K562 (cell line): ENCODE measurements around the gene BAD. TPM values are rescaled to one million over a fixed set of nuclear protein-coding genes. Genes with fewer than 3 reads are reported as not detected.

Experiments used
- BRF1 ChIP-seq: IDR thresholded peaks from 3 replicates; pipeline ENCODE4 v1.6.1; 2011; ENCODE audit warnings: borderline replicate concordance, mild to moderate bottlenecking; ENCODE audit not compliant: insufficient read length; ENCODE audit errors: extremely low read depth
- CBX1 ChIP-seq: sonication (generic); IDR thresholded peaks from 2 replicates; pipeline ENCODE4 v1.6.1; 2016; ENCODE audit warnings: antibody characterized with exemption, low read depth, mild to moderate bottlenecking
- CC2D1A ChIP-seq: fragments of 450-650 bp; IDR thresholded peaks from 2 replicates; pipeline ENCODE4 v1.6.1; 2017; ENCODE audit warnings: mild to moderate bottlenecking
- CREBBP ChIP-seq: IDR thresholded peaks from one replicate; pipeline ENCODE4 v1.6.1; 2012; ENCODE audit warnings: low read depth, mild to moderate bottlenecking, control low read depth, inconsistent platforms, low read length
- DACH1 ChIP-seq: fragments of 450-650 bp; IDR thresholded peaks from 2 replicates; pipeline ENCODE4 v1.6.1; 2018; ENCODE audit not compliant: partially characterized antibody
- KDM5B ChIP-seq: fragments of 200-600 bp; sonication (generic); IDR thresholded peaks from 2 replicates; pipeline ENCODE4 v1.6.1; 2012; ENCODE audit warnings: low read depth, mild to moderate bottlenecking, moderate library complexity, low read length, control low read depth, inconsistent platforms; ENCODE audit not compliant: insufficient replicate concordance
- LCOR ChIP-seq: sonication (generic); formaldehyde crosslinking; IDR thresholded peaks from 2 replicates; pipeline ENCODE4 v1.8.0; 2022; ENCODE audit warnings: mild to moderate bottlenecking, missing genetic modification reagents
- NFRKB ChIP-seq: fragments of 450-650 bp; IDR thresholded peaks from 2 replicates; pipeline ENCODE4 v1.6.1; 2016; ENCODE audit warnings: low read depth
- SETDB1 ChIP-seq: IDR thresholded peaks from one replicate; pipeline ENCODE4 v1.6.1; 2012; ENCODE audit warnings: low read length, control low read depth, inconsistent platforms
- SMARCC2 ChIP-seq: fragments of 450-650 bp; IDR thresholded peaks from 2 replicates; pipeline ENCODE4 v1.6.1; 2017; ENCODE audit warnings: antibody characterized with exemption, moderate library complexity, mild to moderate bottlenecking, low read depth
- YBX1 ChIP-seq: fragments of 450-650 bp; IDR thresholded peaks from 2 replicates; pipeline ENCODE4 v1.7.1; 2016; ENCODE audit warnings: mild to moderate bottlenecking
- ZNF384 ChIP-seq: IDR thresholded peaks from 2 replicates; pipeline ENCODE4 v1.6.1; 2012; ENCODE audit warnings: low read depth, low read length, improper control_type of control experiment
- ZZZ3 ChIP-seq: fragments of 450-650 bp; IDR thresholded peaks from 2 replicates; pipeline ENCODE4 v1.6.1; 2016; ENCODE audit warnings: antibody characterized with exemption, mild to moderate bottlenecking, moderate library complexity
- polyA plus RNA-seq, 8 experiments: library from polyadenylated mRNA; depleted of rRNA in 4 of 8; stranded (reverse) in 5 of 8; unstranded in 3 of 8; fragments of >200 nt; fragmentation: Nextera tagmentation in 2 of 8; fragmentation: Illumina TruSeq in 1 of 8; extraction: Ambion mirVana in 2 of 8; extraction: Trizol in 1 of 8; gene quantifications; 2 replicates each; pipeline versions ENCODE4 v1.2.1 to v1.2.3, GENCODE V29; 2011 to 2014; ENCODE audit warnings: inconsistent platforms in 1 of 8, missing spikeins in 1 of 8
- total RNA-seq, 7 experiments: library from RNA; depleted of rRNA in 6 of 7; stranded (reverse); fragments of >200 nt in 6 of 7; fragmentation: Illumina TruSeq in 2 of 7; extraction: Trizol in 2 of 7; gene quantifications; 2 replicates each; pipeline versions ENCODE4 v1.2.1 to v1.2.3, GENCODE V29; 2011 to 2021; ENCODE audit warnings: low replicate concordance in 1 of 7
- TF ChIP-seq, protein P1 (sequence below): sonication (generic); formaldehyde crosslinking; IDR thresholded peaks from 2 replicates; pipeline ENCODE4 v1.8.0; 2023; ENCODE audit warnings: missing genetic modification reagents, mild to moderate bottlenecking, borderline replicate concordance
- TF ChIP-seq, protein P2 (sequence below): sonication (generic); formaldehyde crosslinking; IDR thresholded peaks from 2 replicates; pipeline ENCODE4 v1.8.0; 2022; ENCODE audit warnings: mild to moderate bottlenecking, missing genetic modification reagents
- TF ChIP-seq, protein P3 (sequence below): sonication (generic); formaldehyde crosslinking; IDR thresholded peaks from 2 replicates; pipeline ENCODE4 v1.9.0; 2022; ENCODE audit warnings: mild to moderate bottlenecking, missing genetic modification reagents
- TF ChIP-seq, protein P4 (sequence below): sonication (generic); formaldehyde crosslinking; IDR thresholded peaks from 2 replicates; pipeline ENCODE4 v1.8.1; 2022; ENCODE audit warnings: missing genetic modification reagents

Gene BAD
- total and polyA plus RNA-seq, 9 of the 15 experiments (the other 6 are each of a cell fraction or from before 2014, with no cell fraction given) = 0.61 to 45.6 (median 11.8) TPM

DNA sequence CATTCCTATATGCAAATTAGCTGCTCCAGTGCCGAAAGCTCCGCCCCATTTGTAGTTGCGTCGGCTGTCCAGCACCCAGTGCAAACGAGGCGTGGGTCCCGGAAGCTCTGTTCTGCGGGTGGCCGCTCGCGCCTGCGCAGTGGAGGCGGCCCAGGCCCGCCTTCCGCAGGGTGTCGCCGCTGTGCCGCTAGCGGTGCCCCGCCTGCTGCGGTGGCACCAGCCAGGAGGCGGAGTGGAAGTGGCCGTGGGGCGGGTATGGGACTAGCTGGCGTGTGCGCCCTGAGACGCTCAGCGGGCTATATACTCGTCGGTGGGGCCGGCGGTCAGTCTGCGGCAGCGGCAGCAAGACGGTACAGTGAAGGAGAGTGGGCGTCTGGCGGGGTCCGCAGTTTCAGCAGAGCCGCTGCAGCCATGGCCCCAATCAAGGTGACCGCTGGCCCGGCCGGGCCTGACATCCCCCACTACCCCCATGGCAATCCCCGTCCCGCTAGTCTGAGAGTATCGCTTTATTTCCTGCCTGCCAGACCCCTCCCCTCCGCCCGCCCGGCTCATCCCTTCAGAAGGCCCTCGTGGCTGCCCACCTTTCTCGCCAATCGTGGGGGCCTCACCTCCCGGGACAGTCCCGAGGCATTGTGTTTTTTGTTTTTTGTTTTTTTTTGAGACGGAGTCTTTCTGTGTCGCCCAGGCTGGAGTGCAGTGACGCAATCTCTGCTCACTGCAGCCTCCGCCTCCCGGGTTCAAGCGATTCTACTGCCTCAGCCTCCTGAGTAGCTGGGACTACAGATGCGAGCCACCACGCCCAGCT is 33.7 kb upstream of the BAD start, which contains the start of gene PRDX5 (continued):
- TF ChIP-seq, protein P1, sequence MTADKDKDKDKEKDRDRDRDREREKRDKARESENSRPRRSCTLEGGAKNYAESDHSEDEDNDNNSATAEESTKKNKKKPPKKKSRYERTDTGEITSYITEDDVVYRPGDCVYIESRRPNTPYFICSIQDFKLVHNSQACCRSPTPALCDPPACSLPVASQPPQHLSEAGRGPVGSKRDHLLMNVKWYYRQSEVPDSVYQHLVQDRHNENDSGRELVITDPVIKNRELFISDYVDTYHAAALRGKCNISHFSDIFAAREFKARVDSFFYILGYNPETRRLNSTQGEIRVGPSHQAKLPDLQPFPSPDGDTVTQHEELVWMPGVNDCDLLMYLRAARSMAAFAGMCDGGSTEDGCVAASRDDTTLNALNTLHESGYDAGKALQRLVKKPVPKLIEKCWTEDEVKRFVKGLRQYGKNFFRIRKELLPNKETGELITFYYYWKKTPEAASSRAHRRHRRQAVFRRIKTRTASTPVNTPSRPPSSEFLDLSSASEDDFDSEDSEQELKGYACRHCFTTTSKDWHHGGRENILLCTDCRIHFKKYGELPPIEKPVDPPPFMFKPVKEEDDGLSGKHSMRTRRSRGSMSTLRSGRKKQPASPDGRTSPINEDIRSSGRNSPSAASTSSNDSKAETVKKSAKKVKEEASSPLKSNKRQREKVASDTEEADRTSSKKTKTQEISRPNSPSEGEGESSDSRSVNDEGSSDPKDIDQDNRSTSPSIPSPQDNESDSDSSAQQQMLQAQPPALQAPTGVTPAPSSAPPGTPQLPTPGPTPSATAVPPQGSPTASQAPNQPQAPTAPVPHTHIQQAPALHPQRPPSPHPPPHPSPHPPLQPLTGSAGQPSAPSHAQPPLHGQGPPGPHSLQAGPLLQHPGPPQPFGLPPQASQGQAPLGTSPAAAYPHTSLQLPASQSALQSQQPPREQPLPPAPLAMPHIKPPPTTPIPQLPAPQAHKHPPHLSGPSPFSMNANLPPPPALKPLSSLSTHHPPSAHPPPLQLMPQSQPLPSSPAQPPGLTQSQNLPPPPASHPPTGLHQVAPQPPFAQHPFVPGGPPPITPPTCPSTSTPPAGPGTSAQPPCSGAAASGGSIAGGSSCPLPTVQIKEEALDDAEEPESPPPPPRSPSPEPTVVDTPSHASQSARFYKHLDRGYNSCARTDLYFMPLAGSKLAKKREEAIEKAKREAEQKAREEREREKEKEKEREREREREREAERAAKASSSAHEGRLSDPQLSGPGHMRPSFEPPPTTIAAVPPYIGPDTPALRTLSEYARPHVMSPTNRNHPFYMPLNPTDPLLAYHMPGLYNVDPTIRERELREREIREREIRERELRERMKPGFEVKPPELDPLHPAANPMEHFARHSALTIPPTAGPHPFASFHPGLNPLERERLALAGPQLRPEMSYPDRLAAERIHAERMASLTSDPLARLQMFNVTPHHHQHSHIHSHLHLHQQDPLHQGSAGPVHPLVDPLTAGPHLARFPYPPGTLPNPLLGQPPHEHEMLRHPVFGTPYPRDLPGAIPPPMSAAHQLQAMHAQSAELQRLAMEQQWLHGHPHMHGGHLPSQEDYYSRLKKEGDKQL (CRISPR knock-in tag) = no peak
- TF ChIP-seq NFRKB (no peak; the same call in 1 of the 2 replicates), BRF1 (no peak), CC2D1A (no peak), CBX1 (peak; percentile 90), YBX1 (no peak), SMARCC2 (no peak), ZNF384 (no peak), DACH1 (no peak), ZZZ3 (no peak), CREBBP (no peak), KDM5B (peak; percentile 61), LCOR (no peak), SETDB1 (no peak)
- TF ChIP-seq, protein P2, sequence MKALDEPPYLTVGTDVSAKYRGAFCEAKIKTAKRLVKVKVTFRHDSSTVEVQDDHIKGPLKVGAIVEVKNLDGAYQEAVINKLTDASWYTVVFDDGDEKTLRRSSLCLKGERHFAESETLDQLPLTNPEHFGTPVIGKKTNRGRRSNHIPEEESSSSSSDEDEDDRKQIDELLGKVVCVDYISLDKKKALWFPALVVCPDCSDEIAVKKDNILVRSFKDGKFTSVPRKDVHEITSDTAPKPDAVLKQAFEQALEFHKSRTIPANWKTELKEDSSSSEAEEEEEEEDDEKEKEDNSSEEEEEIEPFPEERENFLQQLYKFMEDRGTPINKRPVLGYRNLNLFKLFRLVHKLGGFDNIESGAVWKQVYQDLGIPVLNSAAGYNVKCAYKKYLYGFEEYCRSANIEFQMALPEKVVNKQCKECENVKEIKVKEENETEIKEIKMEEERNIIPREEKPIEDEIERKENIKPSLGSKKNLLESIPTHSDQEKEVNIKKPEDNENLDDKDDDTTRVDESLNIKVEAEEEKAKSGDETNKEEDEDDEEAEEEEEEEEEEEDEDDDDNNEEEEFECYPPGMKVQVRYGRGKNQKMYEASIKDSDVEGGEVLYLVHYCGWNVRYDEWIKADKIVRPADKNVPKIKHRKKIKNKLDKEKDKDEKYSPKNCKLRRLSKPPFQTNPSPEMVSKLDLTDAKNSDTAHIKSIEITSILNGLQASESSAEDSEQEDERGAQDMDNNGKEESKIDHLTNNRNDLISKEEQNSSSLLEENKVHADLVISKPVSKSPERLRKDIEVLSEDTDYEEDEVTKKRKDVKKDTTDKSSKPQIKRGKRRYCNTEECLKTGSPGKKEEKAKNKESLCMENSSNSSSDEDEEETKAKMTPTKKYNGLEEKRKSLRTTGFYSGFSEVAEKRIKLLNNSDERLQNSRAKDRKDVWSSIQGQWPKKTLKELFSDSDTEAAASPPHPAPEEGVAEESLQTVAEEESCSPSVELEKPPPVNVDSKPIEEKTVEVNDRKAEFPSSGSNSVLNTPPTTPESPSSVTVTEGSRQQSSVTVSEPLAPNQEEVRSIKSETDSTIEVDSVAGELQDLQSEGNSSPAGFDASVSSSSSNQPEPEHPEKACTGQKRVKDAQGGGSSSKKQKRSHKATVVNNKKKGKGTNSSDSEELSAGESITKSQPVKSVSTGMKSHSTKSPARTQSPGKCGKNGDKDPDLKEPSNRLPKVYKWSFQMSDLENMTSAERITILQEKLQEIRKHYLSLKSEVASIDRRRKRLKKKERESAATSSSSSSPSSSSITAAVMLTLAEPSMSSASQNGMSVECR (CRISPR knock-in tag) = 0 out of 2 replicates have a peak, but pooled peaks have one; percentile 41
- TF ChIP-seq, protein P3, sequence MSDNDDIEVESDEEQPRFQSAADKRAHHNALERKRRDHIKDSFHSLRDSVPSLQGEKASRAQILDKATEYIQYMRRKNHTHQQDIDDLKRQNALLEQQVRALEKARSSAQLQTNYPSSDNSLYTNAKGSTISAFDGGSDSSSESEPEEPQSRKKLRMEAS = no peak
- TF ChIP-seq, protein P4, sequence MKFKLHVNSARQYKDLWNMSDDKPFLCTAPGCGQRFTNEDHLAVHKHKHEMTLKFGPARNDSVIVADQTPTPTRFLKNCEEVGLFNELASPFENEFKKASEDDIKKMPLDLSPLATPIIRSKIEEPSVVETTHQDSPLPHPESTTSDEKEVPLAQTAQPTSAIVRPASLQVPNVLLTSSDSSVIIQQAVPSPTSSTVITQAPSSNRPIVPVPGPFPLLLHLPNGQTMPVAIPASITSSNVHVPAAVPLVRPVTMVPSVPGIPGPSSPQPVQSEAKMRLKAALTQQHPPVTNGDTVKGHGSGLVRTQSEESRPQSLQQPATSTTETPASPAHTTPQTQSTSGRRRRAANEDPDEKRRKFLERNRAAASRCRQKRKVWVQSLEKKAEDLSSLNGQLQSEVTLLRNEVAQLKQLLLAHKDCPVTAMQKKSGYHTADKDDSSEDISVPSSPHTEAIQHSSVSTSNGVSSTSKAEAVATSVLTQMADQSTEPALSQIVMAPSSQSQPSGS (CRISPR knock-in tag) = no peak
